RWPE2 (cell line): ENCODE results near the gene TUBA4A.

Experiments
- ATAC-seq: fragments of 200-7000 bp; cut with Tn5 transposase; 3 replicates; pipeline ENCODE4 v1.9.1; 2021; ENCODE audit warnings: low read depth
- DNase-seq: peaks from one replicate; pipeline ENCODE4 v3.0.0-alpha.2; 2020; ENCODE audit warnings: low spot score
- H3K27ac ChIP-seq: fragments of 450-650 bp; 2 replicates; pipeline ENCODE4 v1.5.1; 2017; ENCODE audit warnings: mild to moderate bottlenecking; ENCODE audit not compliant: poor library complexity, severe bottlenecking
- H3K27me3 ChIP-seq: fragments of 250-450 bp; sonication (Bioruptor Pico); 2 replicates; pipeline ENCODE4 v1.5.1; 2021; ENCODE audit warnings: mild to moderate bottlenecking, moderate library complexity; ENCODE audit not compliant: insufficient read depth, poor library complexity, severe bottlenecking
- H3K36me3 ChIP-seq: fragments of 250-450 bp; sonication (Bioruptor Pico); 2 replicates; pipeline ENCODE4 v1.5.1; 2020; ENCODE audit warnings: low read depth, mild to moderate bottlenecking, moderate library complexity
- H3K4me1 ChIP-seq: fragments of 250-450 bp; sonication (Bioruptor Pico); 2 replicates; pipeline ENCODE4 v1.5.1; 2021; ENCODE audit warnings: mild to moderate bottlenecking, moderate library complexity; ENCODE audit not compliant: insufficient read depth, poor library complexity, severe bottlenecking
- H3K4me3 ChIP-seq: fragments of 250-450 bp; sonication (Bioruptor Pico); 2 replicates; pipeline ENCODE4 v1.5.1; 2021; ENCODE audit warnings: mild to moderate bottlenecking, moderate library complexity; ENCODE audit not compliant: severe bottlenecking
- H3K9me3 ChIP-seq: fragments of 250-450 bp; sonication (Bioruptor Pico); 2 replicates; pipeline ENCODE4 v1.5.1; 2021; ENCODE audit warnings: mild to moderate bottlenecking, moderate library complexity; ENCODE audit not compliant: severe bottlenecking
- TF ChIP-seq, protein P1 (sequence below): fragments of 450-650 bp; IDR thresholded peaks from one replicate; pipeline ENCODE4 v1.5.1; 2017; ENCODE audit warnings: mild to moderate bottlenecking, moderate library complexity; ENCODE audit not compliant: poor library complexity, severe bottlenecking

TUBA4A gene

GRCh38 chr2:219246559-219246958, 7.2 kb downstream of the TUBA4A start:
- Histone ChIP-seq H3K4me1 (peaks cover 39% of the 10 kb centered on the region), H3K36me3 (peaks cover 41% of the 10 kb centered on the region), H3K4me3 (peak overlapping the region; percentile 50), H3K27ac (peak overlapping the region; percentile 97), H3K27me3 (no peaks in the 10 kb centered on the region), H3K9me3 (no peaks in the 10 kb centered on the region)
- no peak for DNase-seq
- TF ChIP-seq, protein P1, sequence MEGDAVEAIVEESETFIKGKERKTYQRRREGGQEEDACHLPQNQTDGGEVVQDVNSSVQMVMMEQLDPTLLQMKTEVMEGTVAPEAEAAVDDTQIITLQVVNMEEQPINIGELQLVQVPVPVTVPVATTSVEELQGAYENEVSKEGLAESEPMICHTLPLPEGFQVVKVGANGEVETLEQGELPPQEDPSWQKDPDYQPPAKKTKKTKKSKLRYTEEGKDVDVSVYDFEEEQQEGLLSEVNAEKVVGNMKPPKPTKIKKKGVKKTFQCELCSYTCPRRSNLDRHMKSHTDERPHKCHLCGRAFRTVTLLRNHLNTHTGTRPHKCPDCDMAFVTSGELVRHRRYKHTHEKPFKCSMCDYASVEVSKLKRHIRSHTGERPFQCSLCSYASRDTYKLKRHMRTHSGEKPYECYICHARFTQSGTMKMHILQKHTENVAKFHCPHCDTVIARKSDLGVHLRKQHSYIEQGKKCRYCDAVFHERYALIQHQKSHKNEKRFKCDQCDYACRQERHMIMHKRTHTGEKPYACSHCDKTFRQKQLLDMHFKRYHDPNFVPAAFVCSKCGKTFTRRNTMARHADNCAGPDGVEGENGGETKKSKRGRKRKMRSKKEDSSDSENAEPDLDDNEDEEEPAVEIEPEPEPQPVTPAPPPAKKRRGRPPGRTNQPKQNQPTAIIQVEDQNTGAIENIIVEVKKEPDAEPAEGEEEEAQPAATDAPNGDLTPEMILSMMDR: no peak
- ATAC-seq: no peak

DNA sequence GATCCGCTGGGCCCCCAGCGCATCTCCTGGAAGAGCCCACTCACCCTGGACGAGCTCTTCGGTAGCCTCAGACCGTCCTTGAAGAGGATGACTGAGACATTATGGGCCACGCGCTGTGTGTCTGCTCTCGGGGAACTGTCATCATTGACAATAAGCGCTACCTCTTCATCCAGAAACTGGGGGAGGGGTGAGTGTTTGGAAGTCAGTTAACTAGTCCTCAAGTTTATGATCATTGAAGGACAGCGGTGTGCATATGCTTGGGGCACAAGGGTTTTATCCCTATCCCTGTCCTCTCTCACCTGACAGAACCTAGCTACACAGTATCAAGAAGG, 7.9 kb downstream of the TUBA4A start:
- no peak for ATAC-seq
- no peak for DNase-seq
- H3K36me3 ChIP-seq: peaks cover 34% of the 10 kb centered on the region
- H3K9me3 ChIP-seq: no peaks in the 10 kb centered on the region
- H3K4me3 ChIP-seq: peak overlapping the region; percentile 50
- TF ChIP-seq, protein P1: no peak
- H3K4me1 ChIP-seq: peaks cover 32% of the 10 kb centered on the region
- no peaks in the 10 kb centered on the region for H3K27me3 ChIP-seq
- H3K27ac ChIP-seq: peak overlapping the region; percentile 97

- TF ChIP-seq, protein P1: no peak
- Histone ChIP-seq H3K4me1 (peaks cover 26% of the 10 kb centered on the region), H3K36me3 (peaks cover 28% of the 10 kb centered on the region), H3K27ac (peak within 1 kb of the TSS; percentile 97), H3K27me3 (no peaks in the 10 kb centered on the region), H3K9me3 (no peaks in the 10 kb centered on the region), H3K4me3 (peak within 1 kb of the TSS; percentile 50)
- peak; percentile 53 for ATAC-seq
- DNase-seq: peak; percentile 87
These were observed 8.4 kb downstream of the TUBA4A start, which contains the start of the genes GLB1L and STK16 for GRCh38 chr2:219245148-219245898. TSS of gene GLB1L (minus strand) at chr2:219245444. CDS start at chr2:219243573, 1,871 bp downstream. TSS of gene STK16 (plus strand) at chr2:219245479. CDS start at chr2:219246000, 521 bp downstream.

GRCh38 chr2:219244789-219245147, 8.9 kb downstream of the TUBA4A start:
- Histone ChIP-seq H3K4me1 (peaks cover 21% of the 10 kb centered on the region), H3K9me3 (no peaks in the 10 kb centered on the region), H3K36me3 (peaks cover 23% of the 10 kb centered on the region), H3K27me3 (no peaks in the 10 kb centered on the region), H3K27ac (peak overlapping the region; percentile 97), H3K4me3 (peak overlapping the region; percentile 50)
- TF ChIP-seq, protein P1: no peak
- no peak for DNase-seq
- no peak for ATAC-seq

- no peaks in the 10 kb centered on the region for H3K27me3 ChIP-seq
- no peak overlapping the region for H3K4me3 ChIP-seq
- H3K36me3 ChIP-seq: peaks cover 26% of the 10 kb centered on the region
- TF ChIP-seq, protein P1: no peak
- H3K9me3 ChIP-seq: no peaks in the 10 kb centered on the region
- DNase-seq (no peak), ATAC-seq (no peak)
- H3K27ac ChIP-seq: no peak overlapping the region
- peaks cover 8% of the 10 kb centered on the region for H3K4me1 ChIP-seq
These were observed 10.4 kb downstream of the TUBA4A start for GRCh38 chr2:219243291-219243761.
